CD4-positive, alpha-beta T cell (primary cell): Measurements from ENCODE around the gene MCEE. TPM values are rescaled to one million over a fixed set of nuclear protein-coding genes. Genes with fewer than 3 reads are reported as not detected.
"Not testable (repeated sequence)": the region's sequence is repeated elsewhere in the genome, so short reads cannot be mapped to it uniquely, and the experiment has no call there.

Source experiments
- ATAC-seq: fragments of 200-7000 bp; cut with Tn5 transposase; one replicate; pipeline ENCODE4 v1.10.0; 2022; ENCODE audit warnings: mild to moderate bottlenecking; ENCODE audit not compliant: poor library complexity
- CTCF ChIA-PET: fragments of 350-600 bp; sonication (Branson Sonifier 250); formaldehyde crosslinking; loops from one replicate; lab custom pipeline; 2021; ENCODE audit warnings: antibody characterized with exemption, inconsistent platforms; lab: Charles Lee
- POLR2A ChIA-PET: fragments of 350-600 bp; sonication (Branson Sonifier 250); formaldehyde crosslinking; loops from one replicate; lab custom pipeline; 2021; ENCODE audit warnings: antibody characterized with exemption, inconsistent platforms; lab: Charles Lee
- DNase-seq, 14 experiments: peaks; one replicate each; pipeline ENCODE4 v3.0.0-alpha.2; 2013 to 2020; ENCODE audit warnings: mixed read lengths in 2 of 14
- H3K27ac ChIP-seq, 2 donors: one replicate each; pipeline versions ENCODE4 v1.5.1 to v1.7.0; 2013; ENCODE audit warnings: low read length in 2 of 2, low read depth in 1 of 2, mild to moderate bottlenecking in 1 of 2
- H3K27me3 ChIP-seq, 2 experiments: 1 replicate in 1 of 2; 2 replicates in 1 of 2; pipeline versions ENCODE4 v1.6.1 to v1.7.0; 2013; ENCODE audit warnings: low read length in 2 of 2, control low read depth in 1 of 2, mild to moderate bottlenecking in 1 of 2, moderate library complexity in 1 of 2; ENCODE audit not compliant: insufficient read depth in 2 of 2, control insufficient read depth in 1 of 2
- H3K36me3 ChIP-seq: one replicate; pipeline ENCODE4 v1.6.1; 2013; ENCODE audit warnings: low read length, control low read depth; ENCODE audit not compliant: insufficient read depth
- H3K4me1 ChIP-seq: one replicate; pipeline ENCODE4 v1.6.1; 2013; ENCODE audit warnings: low read length, control low read depth; ENCODE audit not compliant: insufficient read depth
- H3K4me3 ChIP-seq: one replicate; pipeline ENCODE4 v1.5.1; 2013; ENCODE audit warnings: mild to moderate bottlenecking, low read length, moderate library complexity
- H3K9me3 ChIP-seq, 2 experiments: 1 replicate in 1 of 2; 2 replicates in 1 of 2; pipeline versions ENCODE4 v1.6.1 to v1.7.0; 2013; ENCODE audit warnings: low read length in 2 of 2, mild to moderate bottlenecking in 2 of 2, control low read depth in 1 of 2, moderate library complexity in 1 of 2; ENCODE audit not compliant: control insufficient read depth in 1 of 2, insufficient read depth in 1 of 2
- H3K27ac Mint-ChIP-seq: one replicate; pipeline ENCODE4 v1.8.0; 2020; ENCODE audit warnings: mixed read lengths
- H3K27me3 Mint-ChIP-seq: one replicate; pipeline ENCODE4 v1.8.0; 2021; ENCODE audit warnings: mixed read lengths
- H3K36me3 Mint-ChIP-seq: one replicate; pipeline ENCODE4 v1.8.0; 2021; ENCODE audit warnings: low read depth, mixed read lengths
- H3K4me1 Mint-ChIP-seq: one replicate; pipeline ENCODE4 v1.8.0; 2021; ENCODE audit warnings: low read depth, mixed read lengths
- H3K4me3 Mint-ChIP-seq: one replicate; pipeline ENCODE4 v1.8.0; 2020; ENCODE audit warnings: mild to moderate bottlenecking, mixed read lengths
- H3K9me3 Mint-ChIP-seq: one replicate; pipeline ENCODE4 v1.8.0; 2020; ENCODE audit warnings: mixed read lengths
- intact Hi-C, 2 experiments: fragments of 100-400 bp; cut with DNase I in 1 of 2; cut with micrococcal nuclease in 1 of 2; formaldehyde crosslinking; loops; one replicate each; pipeline versions ENCODE4 v1.15.1 to v1.9.0; 2023 to 2025; cut with DNase I, micrococcal nuclease
- polyA plus RNA-seq, 2 donors: library from polyadenylated mRNA; unstranded; fragments of 120-200 nt; gene quantifications; one replicate each; pipeline ENCODE4 v1.2.1, GENCODE V29; 2013
- total RNA-seq, 174 experiments: library from RNA in 2 of 174; stranded (reverse) in 2 of 174; gene quantifications; one replicate each; pipeline ENCODE4 v1.2.3 and lab custom pipeline; 2021 to 2026
- TF ChIP-seq, protein P1 (sequence below): fragments of 200-600 bp; IDR thresholded peaks from one replicate; pipeline ENCODE4 v1.8.0; 2022; ENCODE audit warnings: antibody characterized with exemption, mild to moderate bottlenecking

MCEE gene
- total RNA-seq = 1 to 10 TPM; 4.3 to 8.0 TPM
- polyA plus RNA-seq (2013, experiment 1 of 2) = 12.6 TPM
- polyA plus RNA-seq (2013, experiment 2 of 2) = 15.1 TPM
- 1.2 to 16.6 (median 6.9) reads per million in 172 experiments for total RNA-seq (lab: John Stamatoyannopoulos, UW)

DNA sequence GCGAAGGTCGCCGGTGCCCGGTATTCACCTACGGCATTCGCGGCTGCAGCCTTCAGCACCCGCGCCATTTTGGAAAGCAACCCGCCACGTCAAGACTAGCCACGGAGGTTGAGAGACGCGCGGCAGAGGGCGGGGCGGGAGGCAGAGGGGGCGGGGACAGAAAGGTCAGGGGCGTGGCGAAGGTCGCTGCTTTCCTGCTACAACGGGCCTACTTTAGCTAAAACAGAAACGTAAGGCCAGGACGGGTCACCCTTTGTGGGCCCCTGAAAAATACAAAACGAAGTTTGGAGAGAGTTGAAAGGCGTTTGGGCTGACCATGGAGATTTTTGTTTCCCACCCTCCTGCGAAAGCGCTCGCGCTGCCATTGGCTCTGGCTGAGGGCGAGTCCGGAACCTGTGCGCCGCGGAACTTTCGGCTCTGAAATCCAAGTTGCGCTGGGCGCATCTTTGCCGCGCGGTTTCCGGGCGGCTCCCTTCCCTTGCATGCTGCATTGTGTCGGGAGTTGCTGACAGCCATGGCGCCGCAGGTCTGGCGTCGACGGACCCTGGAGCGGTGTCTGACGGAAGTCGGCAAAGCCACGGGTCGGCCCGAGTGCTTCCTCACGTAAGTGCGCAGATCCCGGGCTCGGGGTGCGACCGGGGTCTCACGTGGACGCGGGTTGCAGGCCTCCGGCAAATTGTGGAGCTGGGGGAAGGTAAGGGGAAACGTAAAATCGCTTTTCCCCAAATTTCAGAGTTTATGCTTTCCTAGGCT is at the start of gene MCEE, which contains the start of gene MPHOSPH10:
Gene MCEE, minus strand, starts transcription at position 78 of the 753 bp plus-strand sequence. Its CDS starts 10 bp downstream, at position 68.
Gene MPHOSPH10, plus strand, starts transcription at position 483 of the 753 bp plus-strand sequence. Its CDS starts 32 bp downstream, at position 515.
- H3K36me3 Mint-ChIP-seq = peaks cover 34% of the 10 kb centered on the region

DNA sequence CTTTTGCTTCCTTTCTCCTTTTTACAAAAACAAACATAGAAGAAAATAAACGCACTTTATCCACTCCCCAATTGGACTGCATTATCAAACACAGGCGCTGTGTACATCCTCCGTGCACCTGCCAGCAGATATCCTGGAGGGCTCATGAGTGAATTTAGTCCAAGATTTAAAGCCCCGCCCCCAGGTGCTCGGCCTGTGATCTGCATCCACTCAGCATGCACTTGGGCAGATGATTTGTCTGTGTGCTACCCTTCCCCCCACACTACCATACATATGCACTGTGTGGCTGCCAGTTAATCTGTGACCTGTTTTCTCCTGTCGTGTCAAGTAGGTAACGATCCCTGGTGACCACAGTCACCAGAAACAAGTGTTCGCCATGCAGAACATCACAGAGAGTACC is 48.8 kb upstream of the MCEE start:
- H3K27ac ChIP-seq, H3K9me3 Mint-ChIP-seq, POLR2A ChIA-PET, H3K4me3 ChIP-seq, intact Hi-C loops, H3K4me1 ChIP-seq, H3K4me3 Mint-ChIP-seq, H3K36me3 Mint-ChIP-seq, H3K9me3 ChIP-seq, DNase-seq, H3K36me3 ChIP-seq, H3K27me3 Mint-ChIP-seq, ATAC-seq, H3K27me3 ChIP-seq, CTCF ChIA-PET, H3K27ac Mint-ChIP-seq: not testable (repeated sequence)
- H3K4me1 Mint-ChIP-seq = peaks cover 17% of the 10 kb centered on the region

More for the DNA sequence above, at the start of gene MCEE, which contains the start of gene MPHOSPH10:
- peaks cover 24% of the 10 kb centered on the region for H3K4me1 ChIP-seq
- peak within 1 kb of the TSS; percentile 77 to 89 for H3K27ac ChIP-seq
- no peak within 1 kb of the TSS for H3K27ac Mint-ChIP-seq
- peak within 1 kb of the TSS; percentile 95 for H3K4me3 ChIP-seq
- peaks cover 35% of the 10 kb centered on the region for H3K4me1 Mint-ChIP-seq
- no peak within 1 kb of the TSS for H3K4me3 Mint-ChIP-seq
- ChIA-PET CTCF (interaction anchor here (0.8 to 2.5 kb wide), 3 partner anchors 30 to 129 kb away, joined by 3 to 9 read pairs (median 5); partner anchors contain the start of gene NAGK), POLR2A (interaction anchor here (0.7 to 3.0 kb wide), 12 partner anchors 9 to 202 kb away, joined by 3 to 114 read pairs (median 4); partner anchors contain the start of genes NAGK, PAIP2B and ZNF638)
- H3K27me3 Mint-ChIP-seq = no peaks in the 10 kb centered on the region
- H3K36me3 ChIP-seq = peaks cover 23% of the 10 kb centered on the region
- peak; percentile 89 for ATAC-seq
- intact Hi-C loops = loop anchor here (1.0 to 10.0 kb wide), 6 partner anchors 62 to 836 kb away; partner anchors contain the start of genes NAGK (in 2 of the 2), PAIP2B (in 1 of the 2), SNRPG (in 1 of the 2) and TEX261 (in 1 of the 2)
- H3K9me3 Mint-ChIP-seq = no peaks in the 10 kb centered on the region
- TF ChIP-seq, protein P1, sequence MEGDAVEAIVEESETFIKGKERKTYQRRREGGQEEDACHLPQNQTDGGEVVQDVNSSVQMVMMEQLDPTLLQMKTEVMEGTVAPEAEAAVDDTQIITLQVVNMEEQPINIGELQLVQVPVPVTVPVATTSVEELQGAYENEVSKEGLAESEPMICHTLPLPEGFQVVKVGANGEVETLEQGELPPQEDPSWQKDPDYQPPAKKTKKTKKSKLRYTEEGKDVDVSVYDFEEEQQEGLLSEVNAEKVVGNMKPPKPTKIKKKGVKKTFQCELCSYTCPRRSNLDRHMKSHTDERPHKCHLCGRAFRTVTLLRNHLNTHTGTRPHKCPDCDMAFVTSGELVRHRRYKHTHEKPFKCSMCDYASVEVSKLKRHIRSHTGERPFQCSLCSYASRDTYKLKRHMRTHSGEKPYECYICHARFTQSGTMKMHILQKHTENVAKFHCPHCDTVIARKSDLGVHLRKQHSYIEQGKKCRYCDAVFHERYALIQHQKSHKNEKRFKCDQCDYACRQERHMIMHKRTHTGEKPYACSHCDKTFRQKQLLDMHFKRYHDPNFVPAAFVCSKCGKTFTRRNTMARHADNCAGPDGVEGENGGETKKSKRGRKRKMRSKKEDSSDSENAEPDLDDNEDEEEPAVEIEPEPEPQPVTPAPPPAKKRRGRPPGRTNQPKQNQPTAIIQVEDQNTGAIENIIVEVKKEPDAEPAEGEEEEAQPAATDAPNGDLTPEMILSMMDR = no peak
- H3K9me3 ChIP-seq = no peaks in the 10 kb centered on the region
- peak; percentile 82 to 94 (median 88) for DNase-seq
- H3K27me3 ChIP-seq = no peaks in the 10 kb centered on the region

DNA sequence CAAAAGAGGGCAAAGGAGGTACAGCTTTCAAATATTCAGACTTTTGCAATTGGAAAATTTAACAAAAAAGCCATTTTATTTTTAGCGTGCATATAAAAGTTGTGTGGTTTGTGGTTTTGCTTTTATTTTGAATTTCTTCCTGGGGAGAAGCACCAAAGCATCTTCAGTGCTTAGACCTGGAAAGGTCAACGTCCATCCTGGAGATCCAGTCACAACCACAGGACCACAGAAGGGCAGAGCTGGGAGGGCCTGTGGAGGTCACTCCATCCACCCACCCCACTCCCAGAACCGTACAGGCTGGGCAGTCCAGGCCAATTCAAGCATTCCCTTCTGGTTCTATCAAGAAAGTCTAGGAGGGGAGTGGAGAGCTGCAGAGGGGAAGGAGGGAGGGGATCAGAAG is 44.2 kb upstream of the MCEE start:
- H3K27ac Mint-ChIP-seq = no peak overlapping the region
- ATAC-seq (no peak), DNase-seq (no peak)
- CTCF ChIA-PET = no interaction called here
- H3K27me3 Mint-ChIP-seq = no peaks in the 10 kb centered on the region
- Histone ChIP-seq H3K27ac (no peak overlapping the region), H3K4me1 (no peaks in the 10 kb centered on the region), H3K4me3 (no peak overlapping the region), H3K27me3 (peaks cover 0 to 3% of the 10 kb centered on the region in 2 experiments), H3K36me3 (no peaks in the 10 kb centered on the region), H3K9me3 (no peaks in the 10 kb centered on the region)
- H3K4me1 Mint-ChIP-seq = peaks cover 12% of the 10 kb centered on the region
- POLR2A ChIA-PET = no interaction called here
- no peaks in the 10 kb centered on the region for H3K9me3 Mint-ChIP-seq
- intact Hi-C loops = no loop called here
- no peaks in the 10 kb centered on the region for H3K36me3 Mint-ChIP-seq
- H3K4me3 Mint-ChIP-seq = no peak overlapping the region
- TF ChIP-seq, protein P1 = no peak
